Activated CD8-positive, alpha-beta memory T cell treated with anti-CD3 and anti-CD28 coated beads for 48 hours (primary cell): Measurements from ENCODE around the gene ZNF750.
"Not testable (repeated sequence)": the region's sequence is repeated elsewhere in the genome, so short reads cannot be mapped to it uniquely, and the experiment has no call there.

ENCODE experiments used
- DNase-seq, 3 experiments: peaks; one replicate each; pipeline ENCODE4 v3.0.0-alpha.2; 2020; ENCODE audit warnings: low read depth in 2 of 3, low spot score in 2 of 3

Gene ZNF750

GRCh38 chr17:82797061-82797460 is 42.8 kb downstream of the ZNF750 start:
- no peak for DNase-seq

DNA sequence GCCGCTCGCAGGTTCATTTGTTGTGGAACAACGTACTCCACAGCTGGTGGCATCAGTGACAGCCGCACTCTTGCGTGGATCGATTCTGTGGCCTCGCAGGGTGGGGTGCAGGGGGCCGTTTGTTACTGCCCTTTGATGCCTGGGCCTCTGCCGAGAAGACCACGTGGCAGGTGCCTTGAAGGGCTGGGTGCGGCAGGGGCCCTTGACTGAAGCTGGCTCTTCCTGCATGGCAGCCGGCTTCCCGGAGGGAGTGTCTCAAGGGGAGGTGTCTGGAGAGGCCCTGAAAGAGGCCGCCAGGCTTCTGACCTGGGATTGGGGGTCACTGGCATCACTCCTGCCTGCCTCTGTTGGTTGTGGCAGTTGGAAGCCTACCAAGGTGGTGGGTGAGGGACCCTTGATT is 44.2 kb downstream of the ZNF750 start:
- DNase-seq, result no peak

DNA sequence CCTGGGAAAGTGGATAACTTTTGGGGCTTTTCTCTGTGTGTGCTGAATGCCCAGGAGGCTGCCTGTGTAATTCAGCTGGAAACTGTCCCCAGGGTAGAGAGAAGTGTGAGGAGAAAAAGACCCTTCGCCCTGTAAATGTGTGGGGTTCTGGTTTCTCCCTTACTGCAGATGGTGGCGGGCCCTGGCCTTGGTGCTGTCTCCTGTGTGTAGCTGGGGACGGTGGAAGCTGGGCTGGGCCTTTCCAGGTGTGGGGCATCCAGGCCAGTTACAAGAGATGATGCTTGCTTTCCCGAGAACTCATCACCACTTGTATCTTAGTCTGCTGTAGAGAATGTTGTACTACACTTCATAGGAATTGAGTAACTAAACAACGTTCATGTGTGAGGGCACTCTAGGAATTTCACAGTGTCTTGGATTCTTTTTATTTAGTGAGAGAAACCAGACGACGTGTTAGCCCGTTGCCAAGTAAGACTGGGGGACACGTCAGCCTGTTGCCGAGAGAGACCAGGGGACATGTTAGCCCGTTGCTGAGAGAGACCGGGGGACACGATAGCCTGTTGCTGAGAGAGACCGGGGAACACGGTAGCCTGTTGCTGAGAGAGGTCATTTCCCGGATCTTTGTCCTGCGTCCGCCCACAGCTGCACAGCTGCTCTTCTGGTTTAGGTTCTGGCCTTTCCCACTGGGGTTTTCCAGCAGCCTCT is 44.9 kb downstream of the ZNF750 start:
- DNase-seq, result no peak

DNA sequence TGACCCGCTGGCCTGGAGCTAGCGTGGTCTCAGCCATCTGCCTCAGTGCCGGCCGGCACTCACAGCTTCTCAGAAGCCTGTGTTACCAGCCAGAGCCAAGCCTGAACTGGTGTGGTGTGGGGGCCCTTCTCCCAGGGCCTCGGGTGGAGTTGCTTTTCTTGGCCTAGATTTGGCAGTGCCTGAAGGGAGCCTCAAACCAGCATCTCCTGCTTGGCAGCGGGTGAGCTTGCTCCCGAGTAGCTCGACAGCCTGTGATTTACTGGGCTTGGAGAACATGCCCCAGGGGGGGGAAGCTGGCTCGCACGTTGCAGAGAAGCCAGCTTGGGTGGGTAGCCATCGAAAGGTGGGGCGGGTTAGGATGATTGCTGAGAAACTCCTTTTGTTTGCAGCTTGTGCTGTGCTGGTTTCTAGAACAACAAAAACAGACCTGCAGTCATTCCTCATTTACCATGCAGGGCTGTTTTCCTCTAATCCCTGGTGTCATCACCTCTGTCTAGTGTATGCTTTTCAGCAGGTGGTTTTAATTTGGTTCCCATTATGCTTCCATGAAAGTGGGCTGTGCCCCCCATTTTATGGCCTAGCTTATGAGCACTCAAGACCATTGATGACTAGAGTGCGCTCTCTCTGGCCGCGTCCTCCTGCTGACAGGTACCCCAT is 45.7 kb downstream of the ZNF750 start:
- no peak for DNase-seq

- no peak for DNase-seq
These were observed 48.3 kb downstream of the ZNF750 start for GRCh38 chr17:82791532-82791931.

DNA sequence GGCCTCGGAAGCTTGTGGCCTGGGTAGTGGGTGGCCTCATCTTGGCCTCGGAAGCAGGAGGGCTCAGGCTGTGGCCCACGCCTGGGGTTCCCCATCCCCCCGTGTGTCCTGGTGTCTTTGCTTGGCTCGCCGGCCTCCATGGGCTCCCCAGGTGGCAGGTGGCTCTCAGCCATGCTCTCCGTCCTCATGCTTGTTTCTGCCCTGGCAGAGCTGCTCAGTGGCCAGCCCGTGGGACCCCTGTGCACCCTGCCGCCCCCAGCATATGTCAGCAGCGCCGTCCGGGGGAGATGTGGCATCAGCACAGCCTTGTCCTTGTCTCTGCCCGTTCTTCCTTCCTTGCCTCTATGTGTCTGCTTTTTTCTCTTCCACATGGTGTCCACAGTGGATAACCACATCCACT is 49.4 kb downstream of the ZNF750 start:
- DNase-seq, result no peak

DNA sequence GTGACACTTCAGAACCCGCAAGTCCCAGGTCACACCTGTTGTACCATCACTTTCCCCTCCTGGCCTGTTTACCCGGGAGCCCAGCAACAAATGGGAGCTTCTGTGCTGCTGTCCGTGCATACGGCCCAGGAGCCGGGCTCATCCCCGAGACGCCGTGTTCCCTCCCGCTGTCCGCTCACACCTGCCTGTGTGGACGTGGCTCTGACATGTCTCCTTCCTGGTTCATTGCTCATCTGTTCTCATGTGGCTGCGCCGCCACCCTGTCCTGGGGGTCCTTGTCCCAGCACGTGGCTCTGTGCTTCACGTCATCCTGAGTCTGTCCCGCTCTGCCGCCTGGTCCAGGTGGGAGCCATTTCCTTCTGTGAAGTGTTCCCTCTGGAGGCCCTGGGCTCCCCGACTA is 50.0 kb downstream of the ZNF750 start:
- no peak for DNase-seq

DNA sequence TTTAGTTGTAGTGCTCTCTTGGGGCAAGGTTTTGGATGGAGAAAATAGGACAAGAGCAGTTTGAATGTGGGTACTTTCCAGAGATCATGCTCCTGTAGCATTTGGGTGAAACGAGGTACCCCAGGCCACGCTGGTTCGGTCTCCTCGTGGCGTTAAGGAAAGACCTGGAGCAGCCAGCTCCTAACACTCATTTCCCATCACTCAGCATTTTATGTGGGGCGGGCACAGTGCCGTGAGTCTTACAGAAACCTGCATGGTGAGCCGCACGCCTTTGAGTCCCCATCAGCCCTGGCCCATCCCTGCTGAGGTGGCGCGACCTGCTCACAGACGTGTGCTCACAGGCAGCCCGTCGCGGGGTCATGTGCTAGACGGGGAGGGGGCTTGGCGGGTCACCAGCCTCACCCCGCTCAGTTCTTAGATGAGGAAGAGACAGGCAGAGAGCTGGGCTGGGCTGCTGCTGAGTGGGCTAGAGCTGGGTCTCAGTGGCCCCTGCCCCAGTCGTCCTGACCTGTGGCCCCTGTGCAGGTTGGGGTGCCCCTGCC is 50.7 kb downstream of the ZNF750 start:
- no peak for DNase-seq

DNA sequence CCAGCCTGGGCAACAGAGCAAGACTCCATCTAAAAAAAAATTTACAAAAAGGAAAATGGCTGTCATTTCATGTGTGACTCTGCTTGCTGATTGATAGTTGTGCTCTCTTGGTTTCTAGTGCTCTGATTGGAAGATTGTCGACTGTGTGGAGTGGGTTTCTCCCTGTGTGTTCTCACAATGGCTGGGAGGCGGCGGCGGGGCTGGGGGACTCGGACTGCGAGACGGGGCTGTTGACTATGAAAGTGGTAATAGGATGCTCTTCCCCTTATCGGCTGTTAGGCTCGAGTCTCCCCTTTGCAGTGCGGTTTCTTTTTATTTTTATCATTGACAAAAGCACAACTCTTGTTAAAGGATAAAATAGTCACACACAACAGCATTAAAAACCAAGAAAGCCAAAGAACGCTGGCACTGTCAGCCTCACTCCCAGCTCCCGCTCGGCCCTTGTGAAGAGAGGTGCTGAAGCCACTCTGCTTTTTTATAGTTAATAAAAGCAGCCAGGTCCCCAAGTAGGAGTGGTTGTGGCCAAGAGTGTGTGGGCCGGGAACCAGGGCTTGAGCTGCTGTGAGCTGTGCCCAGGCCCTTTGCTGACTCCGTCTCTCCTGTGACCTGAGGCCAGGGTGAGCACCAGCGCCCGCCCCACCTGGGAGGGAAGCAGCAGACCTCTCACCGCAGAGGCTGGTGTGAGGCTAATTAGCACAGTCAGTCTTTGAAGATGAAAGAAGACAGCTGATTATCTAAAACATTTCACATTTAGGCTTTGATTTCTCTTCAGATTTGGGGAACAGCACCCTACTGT is 51.4 kb downstream of the ZNF750 start:
- no peak for DNase-seq

DNA sequence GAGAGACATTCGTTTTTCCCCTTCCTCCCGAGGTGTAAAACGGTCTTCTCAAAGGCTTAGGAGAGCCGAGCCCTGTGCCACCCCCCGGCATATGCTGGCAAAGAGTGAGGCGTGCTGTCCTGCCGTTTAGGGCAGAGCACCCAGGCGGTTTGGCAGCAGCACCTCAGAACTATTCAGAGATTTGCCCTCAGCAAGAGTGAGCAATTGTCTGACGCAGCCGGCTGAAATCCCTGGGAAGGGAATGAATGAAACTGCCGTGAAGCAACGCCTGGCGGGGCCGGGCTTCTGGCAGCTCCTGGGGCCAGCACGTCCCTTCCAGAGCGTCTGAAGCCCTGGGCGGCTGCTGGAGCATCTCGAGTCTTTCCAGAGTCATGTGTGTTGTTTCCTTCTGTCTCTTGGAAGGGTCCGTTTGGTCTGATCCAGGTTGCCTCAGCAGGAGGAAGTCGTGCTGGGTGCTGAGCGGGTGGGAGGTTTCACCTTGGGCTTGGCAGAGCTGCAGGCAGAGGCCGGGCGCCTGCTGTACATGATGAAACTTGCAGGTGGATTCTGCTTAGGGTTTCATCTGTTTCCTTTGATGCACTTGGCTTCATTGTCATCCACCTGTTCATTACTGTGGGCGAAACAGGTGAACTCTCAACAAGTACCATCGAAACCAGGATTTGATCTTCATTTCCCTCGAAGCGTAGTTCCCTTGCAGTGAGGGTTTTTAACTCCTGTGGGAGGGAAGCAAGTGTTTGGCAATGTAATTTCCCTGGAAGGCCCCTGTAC is 52.6 kb downstream of the ZNF750 start:
- no peak for DNase-seq

- DNase-seq, result no peak
These were observed 53.4 kb downstream of the ZNF750 start for GRCh38 chr17:82786427-82786826.

DNA sequence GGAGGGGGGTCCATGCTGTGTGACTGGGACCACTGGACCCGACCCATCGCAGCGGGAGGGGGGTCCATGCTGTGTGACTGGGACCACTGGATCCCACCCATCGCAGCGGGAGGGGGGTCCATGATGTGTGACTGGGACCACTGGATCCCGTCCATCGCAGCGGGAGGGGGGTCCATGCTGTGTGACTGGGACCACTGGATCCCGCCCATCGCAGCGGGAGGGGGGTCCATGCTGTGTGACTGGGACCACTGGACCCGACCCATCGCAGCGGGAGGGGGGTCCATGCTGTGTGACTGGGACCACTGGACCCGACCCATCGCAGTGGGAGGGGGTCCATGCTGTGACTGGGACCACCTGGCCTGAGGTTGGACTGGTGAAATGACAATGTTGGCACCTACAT is 54.2 kb downstream of the ZNF750 start:
- not testable (repeated sequence) for DNase-seq

GRCh38 chr17:82783498-82783897 is 56.3 kb downstream of the ZNF750 start:
- no peak for DNase-seq

GRCh38 chr17:82782657-82783207 is 57.1 kb downstream of the ZNF750 start:
- no peak for DNase-seq

DNA sequence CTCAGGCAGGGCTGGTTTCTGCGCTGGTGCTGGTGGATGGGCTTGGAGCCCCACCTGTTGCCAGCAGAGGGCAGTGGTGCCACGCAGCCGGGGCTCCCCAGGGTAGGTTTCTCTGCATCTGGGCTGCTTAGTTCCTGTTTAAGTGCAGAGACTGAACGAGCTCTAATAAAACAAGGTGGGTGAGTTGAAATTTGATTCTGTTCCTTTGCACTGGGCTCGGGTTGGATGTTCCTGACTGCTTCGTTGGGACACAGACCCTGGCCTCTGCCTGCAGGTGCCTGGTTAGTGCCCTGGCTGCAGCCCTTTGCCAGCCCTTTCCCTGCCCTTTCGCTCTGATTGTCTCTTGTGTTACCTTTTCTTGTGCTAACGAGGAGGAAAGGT is 57.9 kb downstream of the ZNF750 start:
- peak; percentile 52 to 65 (median 62) for DNase-seq

DNA sequence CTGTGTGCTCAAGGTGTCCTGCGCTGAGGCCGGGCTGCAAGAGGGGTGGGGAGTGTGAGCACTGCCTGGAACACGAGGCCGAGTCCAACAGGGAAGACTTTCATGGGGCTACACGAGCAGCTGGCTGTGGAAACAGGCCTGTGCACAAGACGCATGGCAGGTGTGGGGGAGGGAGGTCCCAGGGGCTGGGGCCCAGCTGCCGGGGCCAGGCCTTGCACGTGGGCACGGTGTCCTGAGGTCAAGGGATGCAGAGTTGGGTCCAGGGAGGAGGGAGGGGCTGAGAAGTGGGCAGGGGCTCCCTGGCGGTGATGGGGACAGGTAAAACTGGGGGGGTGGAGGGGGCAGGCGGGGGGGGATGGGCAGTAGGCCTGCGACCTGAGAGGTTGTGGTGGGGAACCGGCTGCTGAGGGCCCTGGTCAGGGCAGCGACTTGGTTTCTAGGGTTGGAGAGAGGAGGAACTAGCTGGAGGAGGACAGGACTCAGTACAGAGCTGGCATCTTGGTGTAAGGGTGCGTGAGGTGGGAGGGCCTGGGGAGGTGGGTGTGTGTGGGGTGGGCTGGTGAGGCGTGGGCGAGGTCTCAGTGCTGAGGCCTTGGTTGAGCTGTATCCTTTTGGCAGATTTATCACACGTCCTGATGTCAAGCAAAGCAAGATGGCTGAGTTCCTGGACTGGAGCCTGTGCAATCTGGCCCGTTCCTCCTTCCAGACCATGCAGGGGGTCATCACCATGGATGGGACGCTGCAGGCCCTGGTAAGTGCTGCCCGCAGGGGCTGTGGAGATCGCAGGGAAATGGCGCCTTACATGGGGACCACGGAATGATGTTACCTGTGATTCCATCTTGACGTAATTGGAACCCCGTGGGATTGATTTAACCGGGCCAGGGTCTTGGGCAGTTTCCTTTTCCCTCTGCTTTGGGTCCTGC is 58.6 kb downstream of the ZNF750 start:
- DNase-seq, result no peak

GRCh38 chr17:82780195-82780594 is 59.6 kb downstream of the ZNF750 start:
- DNase-seq, result no peak

- DNase-seq, result no peak
These were observed 60.3 kb downstream of the ZNF750 start for GRCh38 chr17:82779541-82779940.
